HG03342 (cell line): Measurements from ENCODE around the gene GTPBP1.

Experiments used
- ATAC-seq: cut with Tn5 transposase; IDR thresholded peaks from one replicate; pipeline ENCODE4 v1.9.1; 2021; ENCODE audit warnings: mild to moderate bottlenecking, moderate library complexity; ENCODE audit not compliant: unreplicated experiment

Gene GTPBP1

GRCh38 chr22:38739300-38740055 lies 33.7 kb downstream of the GTPBP1 start:
- ATAC-seq: no peak

- no peak for ATAC-seq
Measured at GRCh38 chr22:38740116-38740723, 34.5 kb downstream of the GTPBP1 start.

GRCh38 chr22:38740754-38741153 lies 35.0 kb downstream of the GTPBP1 start:
- no peak for ATAC-seq

GRCh38 chr22:38741166-38741565 lies 35.4 kb downstream of the GTPBP1 start:
- ATAC-seq: no peak

- ATAC-seq: no peak
Measured at GRCh38 chr22:38741576-38741975, 35.8 kb downstream of the GTPBP1 start.

GRCh38 chr22:38742176-38742942 lies 36.6 kb downstream of the GTPBP1 start:
- ATAC-seq: no peak

GRCh38 chr22:38744981-38745380 lies 39.2 kb downstream of the GTPBP1 start:
- ATAC-seq: no peak

- ATAC-seq: no peak
Measured at GRCh38 chr22:38745676-38746460, 40.1 kb downstream of the GTPBP1 start.

GRCh38 chr22:38748487-38749136 lies 42.9 kb downstream of the GTPBP1 start:
- no peak for ATAC-seq

GRCh38 chr22:38750104-38750503 lies 44.4 kb downstream of the GTPBP1 start:
- ATAC-seq: no peak

GRCh38 chr22:38750638-38751037 lies 44.9 kb downstream of the GTPBP1 start:
- ATAC-seq: no peak

- no peak for ATAC-seq
Measured at GRCh38 chr22:38751066-38751421, 45.3 kb downstream of the GTPBP1 start.

GRCh38 chr22:38751422-38752346 lies 45.9 kb downstream of the GTPBP1 start:
- ATAC-seq: no peak

- ATAC-seq: no peak
Measured at GRCh38 chr22:38753948-38754750, 48.4 kb downstream of the GTPBP1 start.

- ATAC-seq: no peak
Measured at GRCh38 chr22:38754751-38755154, 49.0 kb downstream of the GTPBP1 start.

- ATAC-seq: peak; percentile 26
Measured at GRCh38 chr22:38755155-38755910, 49.6 kb downstream of the GTPBP1 start.

- ATAC-seq: peak; percentile 57
Measured at GRCh38 chr22:38755911-38756532, 50.3 kb downstream of the GTPBP1 start, which contains the start of gene SUN2. Gene SUN2 (minus strand): TSS chr22:38755998. CDS start chr22:38752628, 3,370 bp downstream.
